HepG2 (cell line): Measurements from ENCODE around the gene CENPO. TPM values are rescaled to one million over a fixed set of nuclear protein-coding genes. Genes with fewer than 3 reads are reported as not detected.

ENCODE experiments used
- ATAC-seq: fragments of 200-7000 bp; cut with Tn5 transposase; 3 replicates; pipeline ENCODE4 v1.9.1; 2020; ENCODE audit warnings: mild to moderate bottlenecking, moderate library complexity
- BruUV-seq: library from RNA; stranded (reverse); fragments of 400-500 nt; replicated peaks from 2 replicates; lab custom pipeline; 2021; lab: Mats Ljungman, UMichigan
- CTCF ChIA-PET: fragments of 300-600 bp; formaldehyde crosslinking; extraction: SDS; loops from one replicate; lab custom pipeline; 2021; ENCODE audit warnings: low total read pairs, inconsistent platforms, low intra/inter-chr PET ratio; lab: Yijun Ruan, JAX
- POLR2A ChIA-PET: fragments of 350-600 bp; sonication (Branson Sonifier 250); formaldehyde crosslinking; loops from one replicate; lab custom pipeline; 2020; ENCODE audit warnings: antibody characterized with exemption, inconsistent platforms; lab: Yijun Ruan, JAX
- DNase-seq: peaks from one replicate; pipeline ENCODE4 v3.0.0-alpha.2; 2015; ENCODE audit warnings: low spot score
- FAIRE-seq: peaks from 3 replicates; lab custom pipeline; 2011; peaks lifted over from hg19 to GRCh38; lab: Jason Lieb, UNC
- H2AFZ ChIP-seq: one replicate; pipeline ENCODE4 v1.6.1; 2011; ENCODE audit warnings: low read length, inconsistent platforms
- H3K27ac ChIP-seq: fragments of 300-600 bp; 3 replicates; pipeline ENCODE4 v1.8.0; 2011; ENCODE audit warnings: mixed run types, mild to moderate bottlenecking, mixed read lengths, low read length, inconsistent platforms; ENCODE audit not compliant: insufficient read depth; ENCODE audit errors: extremely low read length
- H3K27me3 ChIP-seq, 2 experiments: fragments of 200-600 bp in 1 of 2; 2 replicates in 1 of 2; 3 replicates in 1 of 2; pipeline versions ENCODE4 v1.6.0 to v1.8.0; 2011; ENCODE audit warnings: low read length in 2 of 2, mild to moderate bottlenecking in 2 of 2, moderate library complexity in 2 of 2, inconsistent platforms in 1 of 2; ENCODE audit not compliant: insufficient read depth in 2 of 2, control insufficient read depth in 1 of 2
- H3K36me3 ChIP-seq, 2 experiments: fragments of 200-600 bp in 1 of 2; replicated peaks in 1 of 2; 2 replicates in 1 of 2; 3 replicates in 1 of 2; pipeline versions ENCODE4 v1.5.1 to v1.8.0; 2011; ENCODE audit warnings: low read length in 2 of 2, inconsistent platforms in 1 of 2; ENCODE audit not compliant: insufficient read depth in 2 of 2, control insufficient read depth in 1 of 2
- H3K4me1 ChIP-seq: 2 replicates; pipeline ENCODE4 v1.5.1; 2012; ENCODE audit warnings: low read length, inconsistent platforms; ENCODE audit not compliant: insufficient read depth
- H3K4me2 ChIP-seq: 2 replicates; pipeline ENCODE4 v1.6.0; 2011; ENCODE audit warnings: low read depth, low read length, inconsistent platforms
- H3K4me3 ChIP-seq, 3 experiments: fragments of 200-600 bp in 1 of 3; sonication (generic), shearing (Covaris generic) in 1 of 3; replicated peaks in 1 of 3; 2 replicates each; pipeline ENCODE4 v1.5.1; 2011 to 2016; ENCODE audit warnings: low read length in 3 of 3, inconsistent platforms in 2 of 3, low read depth in 2 of 3, mild to moderate bottlenecking in 2 of 3, control low read depth in 1 of 3, mixed read lengths in 1 of 3; ENCODE audit not compliant: insufficient read depth in 1 of 3
- H3K79me2 ChIP-seq: one replicate; pipeline ENCODE4 v1.6.1; 2011; ENCODE audit warnings: low read length, inconsistent platforms; ENCODE audit not compliant: insufficient read depth
- H3K9ac ChIP-seq: 2 replicates; pipeline ENCODE4 v1.6.0; 2011; ENCODE audit warnings: mild to moderate bottlenecking, low read depth, low read length, inconsistent platforms; ENCODE audit not compliant: insufficient read depth
- H3K9me3 ChIP-seq: 2 replicates; pipeline ENCODE4 v1.5.1; 2012; ENCODE audit warnings: mild to moderate bottlenecking, low read length
- H4K20me1 ChIP-seq: 2 replicates; pipeline ENCODE4 v1.6.0; 2011; ENCODE audit warnings: inconsistent platforms, mild to moderate bottlenecking, low read length, moderate library complexity; ENCODE audit not compliant: insufficient read depth
- CC2D1A ChIP-seq: sonication (generic); formaldehyde crosslinking; IDR thresholded peaks from 2 replicates; pipeline ENCODE4 v1.8.1; 2023; ENCODE audit warnings: mild to moderate bottlenecking, missing genetic modification reagents
- CREB1 ChIP-seq, 2 experiments: fragments of 450-650 bp in 1 of 2; IDR thresholded peaks; 2 replicates each; pipeline ENCODE4 v1.6.1; 2016 to 2017; ENCODE audit warnings: control low read depth in 1 of 2, mild to moderate bottlenecking in 1 of 2, missing compliant biosample characterization in 1 of 2, missing genetic modification characterization in 1 of 2
- ISX ChIP-seq: sonication (generic); formaldehyde crosslinking; conservative IDR thresholded peaks from 2 replicates; pipeline ENCODE4 v1.5.0; 2020; ENCODE audit warnings: missing genetic modification reagents
- KDM4B ChIP-seq: sonication (generic); formaldehyde crosslinking; IDR thresholded peaks from 2 replicates; pipeline ENCODE4 v1.4.0; 2020; ENCODE audit warnings: missing genetic modification reagents
- KDM5A ChIP-seq: fragments of 200-600 bp; sonication (generic); IDR thresholded peaks from 2 replicates; pipeline ENCODE4 v1.7.0; 2018; ENCODE audit warnings: antibody characterized with exemption, mild to moderate bottlenecking, low read length, borderline replicate concordance
- MAX ChIP-seq: IDR thresholded peaks from 2 replicates; pipeline ENCODE4 v1.6.1; 2012; ENCODE audit warnings: inconsistent platforms
- STAT6 ChIP-seq: sonication (generic); formaldehyde crosslinking; IDR thresholded peaks from 2 replicates; pipeline ENCODE4 v1.4.0; 2020; ENCODE audit warnings: missing genetic modification reagents, mild to moderate bottlenecking, borderline replicate concordance
- ZBTB43 ChIP-seq: sonication (generic); formaldehyde crosslinking; conservative IDR thresholded peaks from 2 replicates; pipeline ENCODE4 v1.4.0; 2020; ENCODE audit warnings: missing genetic modification reagents
- ZNF558 ChIP-seq: sonication (generic); formaldehyde crosslinking; IDR thresholded peaks from 2 replicates; pipeline ENCODE4 v1.9.0; 2022; ENCODE audit warnings: mild to moderate bottlenecking, missing genetic modification reagents, borderline replicate concordance
- ZNF569 ChIP-seq: sonication (generic); formaldehyde crosslinking; IDR thresholded peaks from 2 replicates; pipeline ENCODE4 v1.5.0; 2020; ENCODE audit warnings: mild to moderate bottlenecking, missing genetic modification reagents, moderate library complexity, borderline replicate concordance
- ZNF761 ChIP-seq: sonication (generic); formaldehyde crosslinking; conservative IDR thresholded peaks from 2 replicates; pipeline ENCODE4 v1.4.0; 2020; ENCODE audit warnings: mild to moderate bottlenecking, missing genetic modification reagents
- ZNF792 ChIP-seq: IDR thresholded peaks from 2 replicates; pipeline ENCODE4 v1.6.1; 2016
- ZNF879 ChIP-seq: sonication (generic); formaldehyde crosslinking; IDR thresholded peaks from 2 replicates; pipeline ENCODE4 v1.8.1; 2023; ENCODE audit warnings: missing genetic modification reagents
- WGBS: methylation state at CpG from one replicate; pipeline ENCODE4 v1.1.6; 2017; ENCODE audit warnings: low lambda C conversion rate; 5-methylcytosine and 5-hydroxymethylcytosine counted together
- in situ Hi-C: cut with HindIII; loops from 2 replicates; pipeline ENCODE4 v1.10.0; 2017; ENCODE audit warnings: low pct_unique_long_range_greater_than_20kb; ENCODE audit not compliant: extremely low pct_ligation_motif_present
- intact Hi-C: fragments of 100-400 bp; cut with micrococcal nuclease; formaldehyde crosslinking; loops from one replicate; pipeline ENCODE4 v1.10.0; 2022; ENCODE audit not compliant: unreplicated experiment
- polyA plus RNA-seq, 8 experiments: library from polyadenylated mRNA; depleted of rRNA in 3 of 8; stranded (reverse) in 7 of 8; unstranded in 1 of 8; fragments of >200 nt; fragmentation: Illumina TruSeq in 4 of 8; extraction: Trizol in 4 of 8; gene quantifications; 2 replicates each; pipeline versions ENCODE4 v1.2.1 to v1.2.3, GENCODE V29; 2011 to 2016; ENCODE audit warnings: low read depth in 4 of 8, missing spikeins in 1 of 8, mixed read lengths in 1 of 8; ENCODE audit not compliant: insufficient read depth in 1 of 8
- total RNA-seq, 5 experiments: library from RNA; depleted of rRNA; stranded (reverse); fragments of >200 nt; fragmentation: Illumina TruSeq; extraction: Trizol; gene quantifications; 2 replicates each; pipeline ENCODE4 v1.2.3, GENCODE V29; 2016; ENCODE audit warnings: low read depth in 1 of 5
- TF ChIP-seq, protein P1 (sequence below): sonication (generic); formaldehyde crosslinking; IDR thresholded peaks from 2 replicates; pipeline ENCODE4 v1.4.0; 2020; ENCODE audit warnings: missing genetic modification reagents, low read depth, mild to moderate bottlenecking, borderline replicate concordance

CENPO gene
- total and polyA plus RNA-seq, 2 of the 13 experiments (the other 11 are each of a cell fraction or from before 2014, with no cell fraction given): 19.7 to 35.5 TPM

DNA sequence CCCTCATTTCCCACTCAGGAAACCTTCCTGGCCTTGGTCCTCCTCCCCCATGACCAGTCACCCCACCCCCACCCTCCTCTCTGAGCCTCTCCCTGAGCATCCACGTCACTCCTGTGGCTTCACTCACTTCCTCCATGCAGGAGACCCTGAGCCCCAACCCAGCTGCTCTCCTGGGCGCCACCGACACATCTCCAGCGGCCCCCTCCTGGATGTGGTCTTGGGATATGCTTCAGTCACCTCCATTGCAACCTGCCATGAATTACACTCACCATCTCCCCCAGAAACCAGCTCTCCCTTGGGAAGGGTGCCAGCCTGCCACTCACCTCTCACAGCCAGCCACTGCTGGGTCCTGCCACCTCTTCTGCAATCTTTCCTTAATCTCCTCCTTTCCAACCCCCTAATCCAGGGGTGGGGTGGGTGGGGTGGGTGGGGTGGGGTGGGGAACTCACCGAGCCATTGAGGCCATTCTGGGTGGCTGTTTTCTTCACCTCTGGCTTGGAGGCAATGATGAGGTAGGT lies 44.8 kb downstream of the CENPO start:
- Histone ChIP-seq H3K27me3 (peaks cover 28 to 90% of the 10 kb centered on the region in 2 experiments), H4K20me1 (no peaks in the 10 kb centered on the region), H3K36me3 (no peaks in the 10 kb centered on the region), H2AFZ (no peak overlapping the region), H3K4me1 (0 out of 2 replicates have a peak, but pooled peaks cover 9% of the 10 kb centered on the region), H3K9me3 (no peaks in the 10 kb centered on the region), H3K9ac (no peak overlapping the region), H3K4me3 (no peak overlapping the region), H3K79me2 (no peaks in the 10 kb centered on the region), H3K27ac (no peak overlapping the region), H3K4me2 (no peak overlapping the region)
- in situ Hi-C loops: no loop called here
- CTCF ChIA-PET: no interaction called here
- POLR2A ChIA-PET: no interaction called here
- no peak for ATAC-seq
- intact Hi-C loops: no loop called here
- FAIRE-seq: no peak
- peak; percentile 5; the same call in 1 of the 2 replicates for TF ChIP-seq CREB1 (IDR thresholded peaks at IDR 0.05)
- TF ChIP-seq CREB1 (CRISPR knock-in tag; IDR thresholded peaks at IDR 0.05): no peak
- TF ChIP-seq MAX: no peak
- DNase-seq: no peak
- BruUV-seq: no TSS peak
- 20% methylated on average over 5 of the region's 5 CpGs for WGBS

DNA sequence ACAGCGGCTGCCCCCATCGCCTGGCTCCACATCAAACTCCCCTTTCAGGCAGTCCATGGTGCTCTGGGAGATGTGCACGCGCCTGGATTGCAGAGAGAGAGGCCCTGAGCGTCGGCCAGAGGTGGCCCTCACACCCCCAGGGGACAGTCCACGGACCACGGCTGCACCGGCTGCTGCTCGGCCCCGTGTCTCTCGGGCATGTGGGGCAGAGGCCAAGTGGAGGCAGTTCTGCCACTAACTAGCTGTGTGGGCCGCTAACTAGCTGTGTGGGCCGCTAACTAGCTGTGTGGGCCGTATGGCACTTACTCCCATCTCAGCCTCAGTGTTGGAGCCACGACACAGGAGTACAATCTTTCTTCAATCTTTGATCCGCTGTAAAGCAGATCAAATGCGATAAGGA lies 45.3 kb downstream of the CENPO start:
- BruUV-seq: no TSS peak
- no peak overlapping the region for H2AFZ ChIP-seq
- no peak for DNase-seq
- in situ Hi-C loops: no loop called here
- POLR2A ChIA-PET: no interaction called here
- no peak for FAIRE-seq
- intact Hi-C loops: no loop called here
- H4K20me1 ChIP-seq: no peaks in the 10 kb centered on the region
- WGBS: 28% methylated on average over 18 of the region's 18 CpGs
- 0 out of 2 replicates have a peak, but pooled peaks cover 9% of the 10 kb centered on the region for H3K4me1 ChIP-seq
- H3K79me2 ChIP-seq: no peaks in the 10 kb centered on the region
- no peak overlapping the region for H3K27ac ChIP-seq
- CTCF ChIA-PET: no interaction called here
- no peaks in the 10 kb centered on the region for H3K36me3 ChIP-seq
- no peak overlapping the region for H3K4me3 ChIP-seq
- no peaks in the 10 kb centered on the region for H3K9me3 ChIP-seq
- ATAC-seq: no peak
- H3K9ac ChIP-seq: no peak overlapping the region
- H3K4me2 ChIP-seq: no peak overlapping the region
- peaks cover 24 to 90% of the 10 kb centered on the region in 2 experiments for H3K27me3 ChIP-seq
- TF ChIP-seq ZNF558 (CRISPR knock-in tag) (no peak), ZNF569 (CRISPR knock-in tag) (no peak), ISX (CRISPR knock-in tag) (no peak), ZNF879 (CRISPR knock-in tag) (no peak), CC2D1A (CRISPR knock-in tag) (no peak), ZNF761 (CRISPR knock-in tag) (no peak), ZNF792 (CRISPR knock-in tag) (no peak), ZBTB43 (CRISPR knock-in tag) (no peak), KDM5A (no peak), STAT6 (CRISPR knock-in tag) (no peak), KDM4B (CRISPR knock-in tag) (no peak)
- TF ChIP-seq, protein P1, sequence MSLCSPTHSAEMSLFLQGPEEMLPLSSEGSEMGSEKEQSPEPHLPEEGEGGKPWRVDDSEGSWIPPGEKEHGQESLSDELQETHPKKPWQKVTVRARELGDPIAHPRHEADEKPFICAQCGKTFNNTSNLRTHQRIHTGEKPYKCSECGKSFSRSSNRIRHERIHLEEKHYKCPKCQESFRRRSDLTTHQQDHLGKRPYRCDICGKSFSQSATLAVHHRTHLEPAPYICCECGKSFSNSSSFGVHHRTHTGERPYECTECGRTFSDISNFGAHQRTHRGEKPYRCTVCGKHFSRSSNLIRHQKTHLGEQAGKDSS: no peak
